ENCODE measurements around the gene PPP1R26.

PPP1R26 gene

GRCh38 chr9:135480071-135480939, 723 bp downstream of the PPP1R26 start:
- DNase-seq (ENCODE audit: extremely low read depth, low read depth), result no peak
- TF ChIP-seq CTCF (IDR thresholded peaks at IDR 0.05; ENCODE audit: low read depth, low read length), result no peak

- TF ChIP-seq CTCF (IDR thresholded peaks at IDR 0.05; ENCODE audit: low read depth, low read length), result no peak
- no peak for DNase-seq (ENCODE audit: extremely low read depth, low read depth)
These were observed 1.3 kb downstream of the PPP1R26 start for GRCh38 chr9:135480940-135481310.

- no peak for DNase-seq (ENCODE audit: extremely low read depth, low read depth)
- TF ChIP-seq CTCF (IDR thresholded peaks at IDR 0.05; ENCODE audit: low read depth, low read length), result no peak
These were observed 2.6 kb downstream of the PPP1R26 start for GRCh38 chr9:135482015-135482754.

- TF ChIP-seq CTCF (IDR thresholded peaks at IDR 0.05; ENCODE audit: low read depth, low read length), result no peak
- DNase-seq (ENCODE audit: extremely low read depth, low read depth), result no peak
These were observed 5.1 kb downstream of the PPP1R26 start for GRCh38 chr9:135484460-135485277.

GRCh38 chr9:135485385-135485784, 5.8 kb downstream of the PPP1R26 start:
- DNase-seq (ENCODE audit: extremely low read depth, low read depth), result no peak
- no peak for TF ChIP-seq CTCF (IDR thresholded peaks at IDR 0.05; ENCODE audit: low read depth, low read length)

- no peak for DNase-seq (ENCODE audit: extremely low read depth, low read depth)
- no peak for TF ChIP-seq CTCF (IDR thresholded peaks at IDR 0.05; ENCODE audit: low read depth, low read length)
These were observed 6.2 kb downstream of the PPP1R26 start for GRCh38 chr9:135485832-135486231.

All from AG09319 (cell line).